T-helper 1 cell treated with Interleukin-12 subunit alpha and Interleukin-12 subunit beta and Interleukin-4 antibody, amounts not matched to agents 30 μg/mL and 1 μg/mL, for 36 hours (primary cell): ENCODE results near the gene TDP1.

Experiments
- H3K27ac Mint-ChIP-seq: one replicate; pipeline ENCODE4 v1.8.0; 2021; ENCODE audit warnings: mild to moderate bottlenecking, mixed read lengths
- H3K27me3 Mint-ChIP-seq: one replicate; pipeline ENCODE4 v1.8.0; 2021; ENCODE audit warnings: low read depth, mixed read lengths
- H3K36me3 Mint-ChIP-seq: one replicate; pipeline ENCODE4 v1.8.0; 2021; ENCODE audit warnings: low read depth, mixed read lengths
- H3K4me1 Mint-ChIP-seq: one replicate; pipeline ENCODE4 v1.8.0; 2021; ENCODE audit warnings: low read depth, mixed read lengths
- H3K4me3 Mint-ChIP-seq: one replicate; pipeline ENCODE4 v1.8.0; 2021; ENCODE audit warnings: mild to moderate bottlenecking, moderate library complexity, mixed read lengths
- H3K9me3 Mint-ChIP-seq: one replicate; pipeline ENCODE4 v1.8.0; 2021; ENCODE audit warnings: mixed read lengths

TDP1 gene

DNA sequence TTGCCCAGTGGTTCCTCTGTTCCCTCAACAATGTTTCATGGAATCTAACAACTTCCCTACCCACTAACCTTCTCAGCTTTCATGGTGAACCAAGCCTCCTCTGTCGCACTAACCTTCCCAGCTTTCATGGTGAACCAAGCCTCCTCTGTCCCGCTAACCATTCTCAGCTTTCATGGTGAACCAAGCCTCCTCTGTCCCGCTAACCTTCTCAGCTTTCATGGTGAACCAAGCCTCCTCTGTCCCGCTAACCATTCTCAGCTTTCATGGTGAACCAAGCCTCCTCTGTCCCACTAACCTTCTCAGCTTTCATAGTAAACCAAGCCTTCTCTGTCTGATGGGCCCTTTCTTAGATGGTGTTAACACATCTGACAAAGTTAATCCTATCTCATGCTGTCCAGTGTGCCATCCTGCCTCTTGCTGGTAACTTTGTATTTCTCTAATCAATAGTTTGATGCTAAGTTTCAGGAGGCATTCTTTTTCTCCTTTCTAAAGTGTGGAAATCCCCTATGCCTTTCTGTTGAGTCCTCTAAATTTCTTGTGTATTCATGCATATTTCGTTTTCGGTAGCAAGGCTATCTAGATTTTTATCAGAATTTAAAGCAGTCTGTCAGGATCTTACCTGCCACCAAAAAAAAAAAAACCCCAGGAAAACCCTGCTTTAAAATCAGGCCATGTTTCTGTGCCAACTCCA lies 79.3 kb downstream of the TDP1 start:
- Mint-ChIP-seq H3K4me1 (peaks cover 7% of the 10 kb centered on the region), H3K36me3 (peaks cover 26% of the 10 kb centered on the region), H3K9me3 (no peaks in the 10 kb centered on the region), H3K27ac (no peak overlapping the region), H3K4me3 (no peak overlapping the region), H3K27me3 (no peaks in the 10 kb centered on the region)

DNA sequence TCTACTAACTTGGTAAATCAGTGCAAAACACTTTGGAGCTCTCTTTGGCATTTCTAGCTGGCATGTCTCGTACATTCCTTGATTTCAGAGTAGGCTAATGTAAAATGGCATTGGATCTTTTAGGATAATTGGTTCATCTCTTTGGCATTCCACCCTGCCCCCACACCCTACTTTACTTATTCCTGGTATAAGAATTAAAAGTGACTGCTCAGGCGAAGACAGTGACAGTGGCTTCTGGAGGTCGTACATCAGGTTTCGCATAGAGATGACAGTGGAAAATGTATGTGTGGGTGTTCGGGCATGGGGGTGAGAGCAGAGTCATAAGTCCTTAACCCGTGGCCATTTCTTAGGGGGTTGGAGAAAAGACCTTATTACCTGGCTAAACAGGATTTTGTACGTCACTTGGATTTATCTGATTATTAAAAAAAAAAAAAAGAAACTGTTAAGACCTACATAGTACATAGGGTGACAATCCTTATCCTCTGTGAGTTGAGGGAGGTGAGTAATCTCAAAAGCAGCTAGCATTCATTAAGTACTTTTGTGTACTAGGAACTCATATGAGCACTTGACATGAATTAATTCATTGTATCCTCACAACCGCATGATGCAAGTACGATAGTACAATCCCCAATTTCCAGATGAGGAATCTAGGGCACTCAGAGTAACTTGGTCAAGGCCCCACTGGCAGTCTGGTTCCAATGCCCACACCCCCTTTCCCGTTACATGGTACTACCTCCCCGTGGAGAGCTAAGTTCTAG lies 83.7 kb downstream of the TDP1 start:
- Mint-ChIP-seq H3K4me1 (peaks cover 3% of the 10 kb centered on the region), H3K27ac (no peak overlapping the region), H3K9me3 (no peaks in the 10 kb centered on the region), H3K27me3 (no peaks in the 10 kb centered on the region), H3K4me3 (no peak overlapping the region), H3K36me3 (peaks cover 29% of the 10 kb centered on the region)

DNA sequence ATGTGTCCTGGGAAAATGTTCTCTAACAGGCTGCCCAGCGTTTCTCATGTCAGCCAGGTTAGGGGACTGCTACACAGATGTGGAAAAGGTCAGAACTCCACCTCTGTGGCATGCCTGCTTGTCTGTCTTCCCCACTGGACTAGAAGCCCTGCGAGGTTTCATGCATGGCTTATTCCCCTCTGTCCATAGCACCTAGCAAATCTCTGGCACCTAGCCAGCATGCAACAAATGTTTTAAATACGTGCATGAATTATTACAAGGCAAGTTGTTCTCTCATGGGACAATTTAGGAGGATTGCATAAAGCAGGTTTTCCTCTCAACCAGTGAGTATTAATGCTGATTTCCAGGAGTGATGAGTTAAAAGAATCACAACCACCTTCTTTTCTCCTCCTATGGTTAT lies 84.7 kb downstream of the TDP1 start:
- Mint-ChIP-seq H3K4me3 (no peak overlapping the region), H3K36me3 (peaks cover 27% of the 10 kb centered on the region), H3K4me1 (no peaks in the 10 kb centered on the region), H3K9me3 (no peaks in the 10 kb centered on the region), H3K27me3 (no peaks in the 10 kb centered on the region), H3K27ac (no peak overlapping the region)

DNA sequence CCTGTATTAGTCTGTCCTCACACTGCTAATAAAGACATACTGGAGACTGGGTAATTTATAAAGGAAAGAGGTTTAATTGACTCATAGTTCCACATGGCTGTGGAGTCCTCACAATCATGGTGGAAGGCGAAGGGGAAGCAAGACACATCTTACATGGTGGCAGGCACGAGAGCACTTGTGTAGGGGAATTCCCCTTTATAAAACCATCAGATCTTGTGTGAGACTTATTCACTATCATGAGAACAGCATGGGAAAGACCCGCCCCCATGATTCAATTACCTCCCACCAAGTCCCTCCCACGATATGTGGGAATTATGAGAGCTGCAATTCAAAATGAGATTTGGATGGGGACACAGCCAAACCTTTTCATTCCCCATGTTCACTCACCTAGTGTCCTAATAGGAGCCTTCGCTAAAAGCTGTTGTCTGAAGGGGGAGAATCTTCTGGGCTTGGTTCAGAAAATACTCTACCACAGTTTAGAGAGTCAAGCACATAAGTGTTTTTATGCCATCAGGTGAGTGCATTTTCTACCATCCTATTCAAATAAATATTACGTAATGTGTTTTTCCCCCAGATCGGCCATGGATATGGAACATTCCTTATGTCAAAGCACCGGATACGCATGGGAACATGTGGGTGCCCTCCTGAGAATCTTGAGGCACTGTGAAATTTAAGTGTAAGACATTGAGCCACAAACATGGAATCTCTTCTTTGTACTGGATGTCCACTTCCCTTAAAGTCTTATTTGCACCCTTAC lies 86.9 kb downstream of the TDP1 start:
- peaks cover 25% of the 10 kb centered on the region for H3K36me3 Mint-ChIP-seq
- H3K9me3 Mint-ChIP-seq, result no peaks in the 10 kb centered on the region
- H3K4me1 Mint-ChIP-seq, result no peaks in the 10 kb centered on the region
- H3K4me3 Mint-ChIP-seq, result no peak overlapping the region
- H3K27ac Mint-ChIP-seq, result no peak overlapping the region
- no peaks in the 10 kb centered on the region for H3K27me3 Mint-ChIP-seq

DNA sequence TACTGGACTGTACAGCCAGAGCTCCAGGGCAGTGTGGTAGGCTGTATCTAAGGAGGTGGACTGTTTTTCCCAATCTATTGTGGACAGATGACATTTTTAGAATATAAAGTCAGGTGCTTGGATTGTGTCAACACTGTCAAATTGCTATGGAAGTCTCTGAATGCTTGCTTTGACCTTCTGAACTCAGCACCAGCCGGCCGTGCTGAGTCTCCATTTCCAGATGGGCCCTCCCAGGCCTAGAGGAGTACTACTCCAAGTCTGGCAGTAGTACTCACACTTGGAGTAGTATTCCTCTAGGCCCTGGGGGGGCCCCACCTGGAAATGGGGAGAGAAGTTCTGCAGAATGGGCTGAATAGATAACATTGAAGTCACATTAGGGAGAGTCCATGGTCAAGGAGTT lies 89.9 kb downstream of the TDP1 start:
- no peaks in the 10 kb centered on the region for H3K4me1 Mint-ChIP-seq
- H3K9me3 Mint-ChIP-seq, result no peaks in the 10 kb centered on the region
- no peaks in the 10 kb centered on the region for H3K27me3 Mint-ChIP-seq
- H3K27ac Mint-ChIP-seq, result no peak overlapping the region
- peaks cover 17% of the 10 kb centered on the region for H3K36me3 Mint-ChIP-seq
- no peak overlapping the region for H3K4me3 Mint-ChIP-seq

DNA sequence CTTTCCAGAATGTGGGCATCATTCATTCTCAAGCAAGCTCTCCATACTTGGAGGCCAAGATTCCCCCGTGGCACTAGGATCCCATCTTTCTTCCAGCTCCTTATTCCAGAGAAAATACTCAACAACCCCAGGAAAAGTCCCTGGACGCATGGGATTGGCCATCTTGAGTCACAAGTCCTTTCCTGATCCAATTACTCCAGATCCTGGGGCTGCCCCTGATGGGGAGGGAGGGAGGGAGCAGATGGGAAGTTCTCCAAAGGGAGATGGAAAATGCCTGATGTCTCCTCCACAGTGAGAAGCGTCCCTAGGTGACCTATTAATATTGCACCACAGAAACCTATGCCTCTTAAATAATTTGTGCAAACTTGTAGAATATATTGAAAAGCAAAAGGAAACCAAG lies 93.7 kb downstream of the TDP1 start:
- Mint-ChIP-seq H3K27ac (no peak overlapping the region), H3K27me3 (peaks cover 33% of the 10 kb centered on the region), H3K36me3 (peaks cover 4% of the 10 kb centered on the region), H3K4me1 (no peaks in the 10 kb centered on the region), H3K4me3 (no peak overlapping the region), H3K9me3 (no peaks in the 10 kb centered on the region)

DNA sequence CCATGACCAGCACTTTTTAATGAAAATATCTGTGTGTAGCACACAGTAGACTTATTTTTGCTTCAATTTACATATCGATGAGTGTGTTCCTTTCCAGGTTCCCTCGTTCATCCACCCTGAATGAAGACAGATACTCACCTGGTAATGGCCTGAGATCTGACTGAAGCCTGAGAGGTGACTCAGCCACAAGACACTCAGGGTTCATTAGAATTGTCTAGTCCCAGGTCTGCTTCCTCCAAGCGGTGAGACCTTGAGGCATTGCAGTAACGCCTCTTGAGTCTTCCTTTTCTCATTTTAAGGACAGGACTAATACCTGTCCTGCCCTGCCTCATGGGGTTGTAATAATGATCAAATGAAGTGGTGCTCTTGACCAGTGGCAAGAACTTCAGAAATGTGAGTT lies 94.5 kb downstream of the TDP1 start:
- H3K4me3 Mint-ChIP-seq, result no peak overlapping the region
- no peaks in the 10 kb centered on the region for H3K9me3 Mint-ChIP-seq
- no peaks in the 10 kb centered on the region for H3K36me3 Mint-ChIP-seq
- H3K27me3 Mint-ChIP-seq, result peaks cover 41% of the 10 kb centered on the region
- no peak overlapping the region for H3K27ac Mint-ChIP-seq
- H3K4me1 Mint-ChIP-seq, result no peaks in the 10 kb centered on the region

DNA sequence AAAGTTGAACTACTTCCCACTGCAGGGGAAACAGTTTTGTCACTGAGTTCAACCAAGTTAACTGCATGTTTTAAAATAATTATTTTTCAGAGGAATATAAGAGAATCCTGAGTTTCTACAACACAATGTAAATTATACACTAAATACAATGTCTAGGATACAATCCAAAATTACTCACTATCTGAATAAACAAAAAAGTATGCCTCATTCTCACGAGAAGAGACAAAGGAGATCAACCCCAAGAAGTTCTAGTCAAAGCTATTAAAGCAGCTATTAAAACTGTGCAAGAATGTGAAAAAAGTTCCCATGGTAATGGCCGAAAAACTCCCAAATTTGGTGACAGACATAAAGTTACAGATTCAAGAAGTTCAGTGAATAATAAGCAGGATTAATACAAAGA lies 97.3 kb downstream of the TDP1 start:
- H3K4me3 Mint-ChIP-seq, result no peak overlapping the region
- H3K9me3 Mint-ChIP-seq, result no peaks in the 10 kb centered on the region
- H3K4me1 Mint-ChIP-seq, result no peaks in the 10 kb centered on the region
- H3K36me3 Mint-ChIP-seq, result no peaks in the 10 kb centered on the region
- H3K27ac Mint-ChIP-seq, result no peak overlapping the region
- peaks cover 61% of the 10 kb centered on the region for H3K27me3 Mint-ChIP-seq

DNA sequence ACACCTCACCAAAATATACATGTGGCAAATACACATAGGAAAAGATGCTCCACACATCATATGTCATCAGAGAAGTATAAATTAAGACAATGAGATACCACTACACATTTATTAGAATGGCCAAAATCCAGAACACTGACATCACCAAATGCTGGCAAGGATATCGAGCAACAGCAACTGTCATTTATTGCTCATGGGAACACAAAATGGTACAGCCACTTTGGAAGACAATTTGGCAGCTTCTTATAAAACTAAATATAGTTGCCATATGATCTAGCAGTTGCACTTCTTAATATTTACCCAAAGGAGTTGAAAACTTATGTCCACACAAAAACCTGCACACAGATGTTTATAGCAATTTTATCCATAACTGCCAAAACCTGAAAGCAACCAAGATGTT lies 99.1 kb downstream of the TDP1 start:
- H3K9me3 Mint-ChIP-seq, result no peaks in the 10 kb centered on the region
- no peak overlapping the region for H3K4me3 Mint-ChIP-seq
- H3K4me1 Mint-ChIP-seq, result peaks cover 6% of the 10 kb centered on the region
- H3K27me3 Mint-ChIP-seq, result peaks cover 77% of the 10 kb centered on the region
- H3K36me3 Mint-ChIP-seq, result no peaks in the 10 kb centered on the region
- H3K27ac Mint-ChIP-seq, result no peak overlapping the region

DNA sequence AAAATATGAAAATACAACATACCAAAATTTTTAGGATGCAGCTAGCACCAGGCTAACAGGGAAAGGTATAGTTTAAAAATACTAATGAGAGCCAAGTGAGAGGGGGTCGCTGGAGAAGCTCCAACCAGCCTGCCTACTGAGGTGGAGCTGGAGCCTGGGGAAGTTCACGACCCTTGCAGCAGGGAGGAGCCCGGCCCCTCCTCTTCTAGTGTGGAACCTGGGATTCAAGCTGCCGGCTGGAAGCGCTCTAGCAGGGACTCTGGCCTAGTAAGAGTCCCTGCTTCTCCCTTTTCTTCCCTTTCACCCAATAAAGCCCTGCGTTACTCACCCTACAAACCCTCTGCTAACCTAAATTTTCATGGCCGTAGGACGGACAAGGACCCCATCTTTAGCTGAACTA lies 101.1 kb downstream of the TDP1 start:
- H3K4me3 Mint-ChIP-seq, result no peak overlapping the region
- H3K36me3 Mint-ChIP-seq, result no peaks in the 10 kb centered on the region
- H3K27ac Mint-ChIP-seq, result no peak overlapping the region
- H3K27me3 Mint-ChIP-seq, result peaks cover 79% of the 10 kb centered on the region
- H3K9me3 Mint-ChIP-seq, result no peaks in the 10 kb centered on the region
- peaks cover 6% of the 10 kb centered on the region for H3K4me1 Mint-ChIP-seq

DNA sequence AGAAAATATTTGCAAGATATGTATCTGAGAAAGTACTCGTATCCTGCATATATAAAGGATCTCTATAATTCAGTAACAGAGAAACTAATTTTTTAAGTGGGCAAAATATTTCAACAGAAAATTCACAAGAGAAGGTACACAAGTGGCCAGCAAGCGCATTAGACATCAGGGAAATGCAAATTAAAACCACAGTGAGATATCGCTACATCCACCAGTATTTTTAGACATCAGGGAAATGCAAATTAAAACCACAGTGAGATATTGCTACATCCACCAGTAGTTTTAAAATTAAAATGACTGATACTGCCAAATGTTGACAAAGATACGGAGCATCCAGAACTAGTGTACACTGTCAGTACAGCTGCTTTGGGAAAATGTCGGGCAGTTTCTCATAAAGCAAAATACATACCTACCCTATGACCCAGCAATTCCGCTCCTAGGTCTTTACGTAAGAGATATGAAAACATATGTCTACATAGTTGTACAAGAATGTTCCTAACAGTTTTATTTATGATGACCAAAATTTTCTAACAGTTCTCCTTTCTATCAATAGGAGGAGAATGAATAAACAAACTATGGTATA lies 103.2 kb downstream of the TDP1 start:
- Mint-ChIP-seq H3K4me3 (no peak overlapping the region), H3K9me3 (no peaks in the 10 kb centered on the region), H3K27ac (no peak overlapping the region), H3K27me3 (peaks cover 78% of the 10 kb centered on the region), H3K36me3 (peaks cover 2% of the 10 kb centered on the region), H3K4me1 (peaks cover 16% of the 10 kb centered on the region)

DNA sequence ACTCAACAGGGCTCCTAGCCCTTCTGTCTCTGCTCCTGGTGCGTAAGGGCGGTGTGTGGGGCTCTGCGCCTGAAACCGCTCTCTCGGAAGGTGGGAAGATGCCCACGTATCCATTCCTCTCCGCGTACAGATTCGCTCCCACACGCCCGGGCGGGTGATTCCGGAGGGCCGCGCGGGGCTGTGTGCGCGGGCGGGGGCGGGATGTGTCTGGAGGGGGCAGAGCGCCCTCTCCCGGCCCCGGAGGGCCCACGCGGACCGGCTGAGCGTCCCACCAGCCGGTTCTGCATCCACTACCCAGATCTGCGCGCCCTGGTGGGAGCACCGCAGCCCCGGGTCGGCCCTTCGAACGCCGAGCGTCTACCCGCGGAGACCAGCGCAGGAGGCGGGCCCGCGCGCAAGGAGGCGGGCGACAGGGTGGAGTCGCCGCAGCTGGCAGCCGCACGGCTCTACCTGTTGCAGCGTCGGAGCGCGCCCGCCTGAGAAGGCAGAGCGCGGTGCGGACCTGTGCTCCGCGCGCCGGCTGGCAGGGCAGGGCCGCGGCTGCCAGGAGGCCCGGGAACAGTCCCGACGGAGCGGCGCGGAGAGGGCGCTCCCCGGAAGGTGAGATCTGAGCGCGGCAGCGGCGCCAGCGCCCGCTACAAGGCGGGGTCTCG lies 104.7 kb downstream of the TDP1 start:
- peaks cover 2% of the 10 kb centered on the region for H3K36me3 Mint-ChIP-seq
- no peak overlapping the region for H3K27ac Mint-ChIP-seq
- H3K4me1 Mint-ChIP-seq, result peaks cover 16% of the 10 kb centered on the region
- H3K27me3 Mint-ChIP-seq, result peaks cover 79% of the 10 kb centered on the region
- H3K4me3 Mint-ChIP-seq, result peak overlapping the region; percentile 45
- no peaks in the 10 kb centered on the region for H3K9me3 Mint-ChIP-seq

DNA sequence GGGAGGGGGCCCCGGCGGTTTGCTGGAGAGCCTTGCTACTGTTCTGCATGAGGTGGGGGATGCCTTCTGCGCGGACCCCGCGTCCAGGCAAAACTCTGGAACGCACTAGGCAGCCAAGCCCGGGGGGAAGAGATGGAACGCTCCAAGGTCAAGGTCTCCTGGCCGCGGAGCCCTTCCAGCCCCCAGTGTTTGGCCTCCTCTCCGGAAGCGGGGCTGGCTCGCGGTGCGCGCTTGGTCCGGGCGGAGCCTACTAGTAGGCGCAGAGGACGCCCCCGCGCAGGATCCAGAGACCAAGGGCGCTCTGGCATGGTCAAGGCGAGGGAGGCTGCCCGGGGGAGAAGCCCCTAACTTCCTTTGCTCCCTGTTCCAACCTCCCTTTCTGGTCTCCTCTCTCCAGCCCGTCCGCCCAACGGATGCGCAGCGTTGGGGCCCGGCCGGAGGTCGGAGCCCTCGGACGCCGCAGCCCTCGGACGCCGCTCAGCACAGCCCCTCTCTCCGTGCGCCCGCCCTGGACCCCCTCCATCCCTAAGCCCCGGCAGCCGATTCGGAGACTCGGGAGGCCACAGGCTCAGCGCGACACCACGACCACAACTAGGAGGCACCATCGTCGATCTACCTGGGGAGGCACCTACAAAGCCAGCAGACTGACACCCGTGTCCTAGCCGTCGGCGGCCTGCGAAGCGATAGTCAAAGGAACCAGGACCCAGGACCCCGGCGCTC lies 105.4 kb downstream of the TDP1 start:
- peaks cover 75% of the 10 kb centered on the region for H3K27me3 Mint-ChIP-seq
- peaks cover 2% of the 10 kb centered on the region for H3K36me3 Mint-ChIP-seq
- no peak overlapping the region for H3K27ac Mint-ChIP-seq
- H3K4me3 Mint-ChIP-seq, result peak overlapping the region; percentile 68
- peaks cover 16% of the 10 kb centered on the region for H3K4me1 Mint-ChIP-seq
- no peaks in the 10 kb centered on the region for H3K9me3 Mint-ChIP-seq

DNA sequence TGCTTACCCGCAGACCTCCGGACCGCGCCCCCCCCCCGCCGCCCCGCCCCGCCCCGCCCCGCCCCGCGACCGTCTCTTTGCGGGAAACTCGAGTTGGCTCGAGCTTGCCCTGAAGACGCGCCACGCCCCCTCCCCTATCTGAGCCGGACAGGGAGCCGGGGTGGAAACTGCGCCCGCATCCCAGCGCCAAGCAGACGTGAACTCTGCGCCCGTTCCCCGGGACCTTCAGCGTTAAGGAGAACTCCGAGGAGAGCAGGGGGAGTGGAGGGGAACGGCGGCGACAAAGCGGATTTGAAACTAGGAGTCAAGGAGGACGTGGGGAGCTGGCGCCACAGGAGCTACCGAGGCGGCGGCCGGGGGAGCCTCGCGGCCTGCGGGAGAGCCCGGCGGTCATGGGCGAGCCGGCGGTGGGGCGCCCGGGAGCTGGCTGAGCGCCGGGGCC lies 106.0 kb downstream of the TDP1 start, which contains the start of gene KCNK13:
Gene KCNK13, plus strand, starts transcription at position 310 of the 442 bp plus-strand sequence. CDS start 212 bp downstream, outside the sequence.
- peaks cover 2% of the 10 kb centered on the region for H3K36me3 Mint-ChIP-seq
- H3K27me3 Mint-ChIP-seq, result peaks cover 71% of the 10 kb centered on the region
- H3K9me3 Mint-ChIP-seq, result no peaks in the 10 kb centered on the region
- H3K27ac Mint-ChIP-seq, result no peak within 1 kb of the TSS
- peak within 1 kb of the TSS; percentile 82 for H3K4me3 Mint-ChIP-seq
- peaks cover 16% of the 10 kb centered on the region for H3K4me1 Mint-ChIP-seq
